Stimulated activated CD4-positive, alpha-beta T cell treated with anti-CD3 and anti-CD28 coated beads, Interleukin-4, amount 100 ng/mL, for 4 hours (primary cell): ENCODE results near the gene DBH.

Experiments
- DNase-seq, 2 experiments: peaks; one replicate each; pipeline ENCODE4 v3.0.0-alpha.2; 2020

DBH gene

GRCh38 chr9:133685653-133686609 lies 49.8 kb downstream of the DBH start:
- DNase-seq: no peak

GRCh38 chr9:133686642-133687575 lies 50.7 kb downstream of the DBH start:
- no peak for DNase-seq

GRCh38 chr9:133687856-133688761 lies 51.9 kb downstream of the DBH start:
- no peak for DNase-seq

GRCh38 chr9:133689151-133689763 lies 53.1 kb downstream of the DBH start:
- no peak for DNase-seq

GRCh38 chr9:133690081-133690561 lies 54.0 kb downstream of the DBH start:
- DNase-seq: no peak

- no peak for DNase-seq
These were observed 55.0 kb downstream of the DBH start for GRCh38 chr9:133691191-133691590.

- no peak for DNase-seq
These were observed 55.6 kb downstream of the DBH start for GRCh38 chr9:133691626-133692363.

- no peak for DNase-seq
These were observed 56.3 kb downstream of the DBH start for GRCh38 chr9:133692364-133692985.

- no peak for DNase-seq
These were observed 57.0 kb downstream of the DBH start for GRCh38 chr9:133693116-133693515.

- no peak for DNase-seq
These were observed 57.8 kb downstream of the DBH start for GRCh38 chr9:133693703-133694529.

- DNase-seq: no peak
These were observed 58.5 kb downstream of the DBH start for GRCh38 chr9:133694686-133695085.

GRCh38 chr9:133696071-133696472 lies 59.9 kb downstream of the DBH start:
- no peak for DNase-seq

- DNase-seq: no peak
These were observed 63.4 kb downstream of the DBH start for GRCh38 chr9:133699546-133699945.

- DNase-seq: no peak
These were observed 64.7 kb downstream of the DBH start for GRCh38 chr9:133700819-133701320.

GRCh38 chr9:133701321-133701980 lies 65.3 kb downstream of the DBH start:
- peak; percentile 50 to 69 for DNase-seq

GRCh38 chr9:133701981-133702797 lies 66.0 kb downstream of the DBH start:
- DNase-seq: peak; percentile 65 to 70

GRCh38 chr9:133702798-133703590 lies 66.8 kb downstream of the DBH start:
- DNase-seq: peak in 1 of 2 experiments; percentile 23
